Cerebellar cortex (tissue), 1 donor: ENCODE measurements around the gene KCNK10.

Experiments
- DNase-seq: peaks from one replicate; pipeline ENCODE4 v3.0.0-alpha.2; 2015; ENCODE audit warnings: low spot score

Gene KCNK10

GRCh38 chr14:88318406-88318805 is 4.7 kb downstream of the KCNK10 start:
- no peak for DNase-seq

- no peak for DNase-seq
Measured at GRCh38 chr14:88316521-88316920, 6.5 kb downstream of the KCNK10 start.

GRCh38 chr14:88312257-88312656 is 10.8 kb downstream of the KCNK10 start:
- peak; percentile 58 for DNase-seq

GRCh38 chr14:88311780-88312179 is 11.3 kb downstream of the KCNK10 start:
- no peak for DNase-seq

- DNase-seq: no peak
Measured at GRCh38 chr14:88310449-88310848, 12.6 kb downstream of the KCNK10 start.

GRCh38 chr14:88310021-88310420 is 13.0 kb downstream of the KCNK10 start:
- DNase-seq: no peak

GRCh38 chr14:88305528-88306322 is 17.3 kb downstream of the KCNK10 start:
- no peak for DNase-seq

GRCh38 chr14:88303041-88303440 is 20.0 kb downstream of the KCNK10 start:
- no peak for DNase-seq

- DNase-seq: peak; percentile 86
Measured at GRCh38 chr14:88301381-88301780, 21.7 kb downstream of the KCNK10 start.

GRCh38 chr14:88300817-88301216 is 22.3 kb downstream of the KCNK10 start:
- no peak for DNase-seq

GRCh38 chr14:88299865-88300530 is 23.1 kb downstream of the KCNK10 start:
- DNase-seq: no peak

GRCh38 chr14:88297306-88297705 is 25.8 kb downstream of the KCNK10 start:
- no peak for DNase-seq

GRCh38 chr14:88296351-88296750 is 26.7 kb downstream of the KCNK10 start:
- DNase-seq: no peak

GRCh38 chr14:88289996-88290395 is 33.1 kb downstream of the KCNK10 start:
- no peak for DNase-seq

- no peak for DNase-seq
Measured at GRCh38 chr14:88289234-88289633, 33.8 kb downstream of the KCNK10 start.

- no peak for DNase-seq
Measured at GRCh38 chr14:88286309-88286708, 36.8 kb downstream of the KCNK10 start.

GRCh38 chr14:88281447-88281846 is 41.6 kb downstream of the KCNK10 start:
- no peak for DNase-seq

- DNase-seq: no peak
Measured at GRCh38 chr14:88276923-88277596, 46.0 kb downstream of the KCNK10 start.

- no peak for DNase-seq
Measured at GRCh38 chr14:88272390-88273269, 50.4 kb downstream of the KCNK10 start.

GRCh38 chr14:88271205-88271604 is 51.9 kb downstream of the KCNK10 start:
- no peak for DNase-seq

GRCh38 chr14:88270776-88271175 is 52.3 kb downstream of the KCNK10 start:
- no peak for DNase-seq

- DNase-seq: no peak
Measured at GRCh38 chr14:88269806-88270420, 53.2 kb downstream of the KCNK10 start.
